ENCODE results near the gene PVRIG.
"Not testable (repeated sequence)": the region's sequence is repeated elsewhere in the genome, so short reads cannot be mapped to it uniquely, and the experiment has no call there.

Gene PVRIG

DNA sequence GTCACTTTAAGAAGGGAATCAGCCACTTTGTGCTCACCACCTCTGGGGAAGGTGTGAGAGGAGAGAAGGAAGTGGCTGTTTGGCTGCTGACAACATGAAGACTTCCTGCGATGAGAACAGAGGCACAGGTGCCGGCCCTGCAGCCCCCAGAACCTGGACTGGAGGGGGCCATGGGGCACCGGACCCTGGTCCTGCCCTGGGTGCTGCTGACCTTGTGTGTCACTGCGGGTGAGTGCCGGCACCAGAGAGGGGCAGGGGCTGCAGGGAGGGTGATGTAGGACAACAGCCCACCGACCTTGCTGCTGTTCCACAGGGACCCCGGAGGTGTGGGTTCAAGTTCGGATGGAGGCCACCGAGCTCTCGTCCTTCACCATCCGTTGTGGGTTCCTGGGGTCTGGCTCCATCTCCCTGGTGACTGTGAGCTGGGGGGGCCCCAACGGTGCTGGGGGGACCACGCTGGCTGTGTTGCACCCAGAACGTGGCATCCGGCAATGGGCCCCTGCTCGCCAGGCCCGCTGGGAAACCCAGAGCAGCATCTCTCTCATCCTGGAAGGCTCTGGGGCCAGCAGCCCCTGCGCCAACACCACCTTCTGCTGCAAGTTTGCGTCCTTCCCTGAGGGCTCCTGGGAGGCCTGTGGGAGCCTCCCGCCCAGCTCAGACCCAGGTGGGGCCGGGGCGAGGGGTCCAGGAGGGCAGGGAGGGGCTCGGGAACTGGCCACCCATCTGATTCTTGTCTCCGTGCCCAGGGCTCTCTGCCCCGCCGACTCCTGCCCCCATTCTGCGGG, at the start of gene PVRIG:
Gene PVRIG, plus strand, starts transcription at position 149 of the 785 bp plus-strand sequence. Its CDS starts 22 bp downstream, at position 171.
- not testable (repeated sequence) for DNase-seq (ENCODE audit: low spot score)

DNA sequence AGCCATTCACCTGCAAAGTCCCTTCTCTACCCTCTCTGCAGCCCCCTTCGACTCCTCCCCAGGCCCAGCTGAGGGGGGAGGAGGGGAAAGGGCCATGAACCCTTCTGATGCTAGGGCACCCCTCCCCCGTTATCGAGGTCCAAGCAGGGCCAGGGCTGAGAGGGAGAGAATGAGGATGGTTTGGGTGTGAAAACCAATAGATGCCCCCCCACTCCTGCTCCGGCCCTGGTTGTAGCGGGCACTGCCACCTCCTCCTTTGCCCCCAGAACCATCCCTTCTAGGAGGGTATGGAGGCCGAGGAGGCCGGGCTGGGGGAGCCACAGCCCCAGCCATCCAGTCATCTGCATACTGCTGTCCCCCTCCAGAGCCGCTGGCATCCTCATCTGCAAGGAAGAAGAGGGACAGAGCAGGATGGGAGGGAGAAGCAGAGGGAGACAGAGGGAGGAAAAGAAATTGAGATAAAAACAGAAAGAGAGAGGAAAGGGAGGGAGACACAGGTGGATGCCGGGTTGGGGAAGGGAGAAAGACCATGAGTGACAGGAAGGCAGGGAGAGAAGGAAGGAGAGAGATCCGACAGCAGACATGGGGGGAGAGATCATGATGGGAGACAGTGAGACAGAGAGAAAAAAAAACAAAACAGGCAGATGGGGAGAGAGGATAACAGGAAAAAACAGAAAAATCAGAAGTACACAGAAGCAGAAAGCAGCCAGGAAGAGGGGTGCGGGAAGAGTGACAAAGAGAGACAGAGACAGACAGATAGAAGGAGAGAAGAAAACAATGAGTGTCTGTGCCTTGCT, 49.5 kb upstream of the PVRIG start:
- no peak for DNase-seq (ENCODE audit: low spot score)

DNA sequence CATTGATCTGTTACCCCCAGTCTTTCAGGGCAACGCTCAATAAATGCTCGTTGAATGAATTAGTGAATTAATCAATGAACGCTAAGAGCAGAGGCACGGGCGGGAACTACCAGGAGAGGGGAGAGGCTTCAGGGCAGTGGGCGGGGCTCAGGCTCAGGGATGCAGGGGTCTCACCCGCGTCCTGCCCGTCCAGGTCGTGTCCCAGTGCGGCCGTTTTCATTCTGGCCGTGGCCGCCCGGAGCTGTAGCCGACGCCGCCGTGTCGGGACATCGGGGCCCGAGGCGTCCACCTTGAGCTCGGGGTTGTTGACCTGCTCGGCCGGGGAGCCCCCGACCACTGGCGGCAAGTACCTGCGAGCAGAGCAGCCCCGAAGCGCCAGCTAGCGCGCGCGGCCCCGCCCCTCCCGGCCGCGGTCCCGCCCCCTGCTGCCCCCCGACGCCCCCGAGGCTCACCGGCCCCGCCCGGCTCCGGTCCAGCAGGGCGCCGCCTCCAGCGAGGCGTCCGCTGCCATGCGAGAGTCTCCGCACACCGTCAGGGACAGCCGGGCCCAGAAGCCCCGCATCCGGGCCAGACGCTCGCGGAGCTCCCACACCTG, 48.6 kb upstream of the PVRIG start:
- no peak for DNase-seq (ENCODE audit: low spot score)

DNA sequence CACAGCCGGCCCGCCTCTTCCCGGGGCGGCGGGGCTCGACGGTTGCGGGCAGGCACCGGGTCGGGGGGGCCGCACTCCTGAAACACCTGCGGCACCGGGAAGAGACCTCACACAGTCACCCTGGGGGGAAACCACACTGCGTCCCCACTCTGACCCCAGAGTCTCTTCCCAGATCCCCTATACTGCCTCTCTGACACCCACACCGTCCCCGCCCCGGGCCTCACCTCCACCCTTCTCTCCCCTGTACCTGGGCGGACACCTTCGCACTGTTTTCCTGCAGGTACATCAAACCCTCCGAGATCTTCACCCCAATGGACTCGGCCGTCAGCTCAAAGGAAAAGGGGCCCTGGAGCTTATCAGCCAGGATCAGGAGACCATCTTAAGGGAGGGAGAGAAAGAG, 47.9 kb upstream of the PVRIG start:
- DNase-seq (ENCODE audit: low spot score) = no peak

DNA sequence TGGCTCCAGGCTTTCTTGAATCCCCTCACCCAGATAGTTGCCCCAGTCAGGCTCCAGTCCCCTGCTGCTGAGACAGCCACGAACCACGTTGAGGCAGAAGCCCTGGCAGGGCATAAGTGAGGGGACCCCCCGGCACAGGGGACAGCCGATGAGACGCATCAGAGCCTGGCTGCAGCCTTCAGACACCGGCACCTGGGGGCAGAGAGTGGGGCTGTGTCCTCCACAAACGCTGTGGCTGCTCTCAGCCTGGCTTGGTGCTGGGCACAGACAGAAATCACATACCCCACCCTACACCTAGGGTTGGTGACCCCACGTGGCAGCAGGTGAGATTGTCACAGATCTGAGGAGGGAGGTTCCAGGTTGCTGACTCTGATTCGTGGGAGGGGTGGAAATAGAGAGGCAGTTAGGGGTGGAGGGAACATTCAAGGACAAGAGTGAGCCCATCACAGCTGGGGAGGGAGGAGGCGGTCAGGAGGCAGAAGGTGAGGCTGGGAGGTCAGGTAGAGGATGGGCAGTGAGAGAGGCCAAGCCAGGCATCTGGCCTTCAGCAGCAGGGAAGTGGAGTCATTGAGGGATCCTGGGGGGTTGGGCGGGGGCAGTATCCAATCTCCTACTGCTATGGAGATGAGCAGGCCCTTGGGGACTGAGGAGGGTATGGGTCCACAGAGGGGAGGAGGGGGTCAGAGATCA, 45.8 kb upstream of the PVRIG start:
- DNase-seq (ENCODE audit: low spot score) = no peak

DNA sequence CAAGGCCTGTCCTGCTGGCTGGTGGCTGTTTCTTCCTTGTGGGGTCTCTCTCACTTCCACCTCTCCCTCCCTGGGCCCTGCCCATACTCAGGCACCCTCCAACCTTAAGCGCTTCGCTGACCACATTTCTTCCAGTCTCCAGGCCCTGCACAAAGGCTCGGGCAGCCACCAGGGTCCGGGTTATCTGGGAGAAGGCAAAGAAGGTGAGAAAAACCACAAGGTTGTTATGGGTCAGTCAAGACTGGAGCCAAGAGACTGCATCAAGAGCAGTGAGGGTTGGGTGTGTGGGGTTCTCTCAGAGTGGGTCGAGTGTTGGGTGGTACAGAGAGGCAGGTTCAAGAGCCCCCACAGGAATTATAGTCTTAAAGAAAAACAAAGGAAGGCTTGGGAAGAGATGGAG, 45.2 kb upstream of the PVRIG start:
- no peak for DNase-seq (ENCODE audit: low spot score)

DNA sequence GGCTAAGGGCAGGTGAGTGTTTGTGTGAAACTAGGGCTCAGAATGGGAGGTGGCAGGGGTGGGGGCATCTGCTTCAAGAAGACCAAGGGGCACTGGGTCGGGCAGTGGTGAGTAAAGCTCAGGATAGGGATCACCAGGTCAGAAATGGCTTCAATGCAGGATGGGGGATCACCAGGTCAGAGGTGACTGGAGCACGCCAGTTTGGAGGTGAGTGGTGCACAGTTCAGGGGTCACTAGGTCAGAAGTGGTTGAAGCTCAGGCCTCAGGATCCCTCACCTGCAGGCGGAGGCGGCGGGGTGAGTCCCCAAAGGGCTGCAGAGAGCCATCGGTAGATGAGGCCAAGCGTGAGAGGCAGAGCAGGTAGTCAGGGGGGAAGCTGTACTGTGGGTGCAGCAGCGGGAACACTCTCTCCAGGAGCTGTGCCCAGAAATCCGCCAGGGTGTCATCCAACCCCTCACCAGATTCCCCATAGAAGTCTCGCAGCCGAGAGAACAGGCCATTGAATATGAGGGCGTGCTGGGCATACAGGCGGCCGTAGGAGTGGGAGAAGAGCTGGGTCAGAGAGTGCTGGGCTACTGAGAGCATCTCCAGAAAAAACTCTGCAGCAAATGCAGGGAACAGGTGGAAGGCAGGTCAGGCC, 44.3 kb upstream of the PVRIG start:
- DNase-seq (ENCODE audit: low spot score) = no peak

DNA sequence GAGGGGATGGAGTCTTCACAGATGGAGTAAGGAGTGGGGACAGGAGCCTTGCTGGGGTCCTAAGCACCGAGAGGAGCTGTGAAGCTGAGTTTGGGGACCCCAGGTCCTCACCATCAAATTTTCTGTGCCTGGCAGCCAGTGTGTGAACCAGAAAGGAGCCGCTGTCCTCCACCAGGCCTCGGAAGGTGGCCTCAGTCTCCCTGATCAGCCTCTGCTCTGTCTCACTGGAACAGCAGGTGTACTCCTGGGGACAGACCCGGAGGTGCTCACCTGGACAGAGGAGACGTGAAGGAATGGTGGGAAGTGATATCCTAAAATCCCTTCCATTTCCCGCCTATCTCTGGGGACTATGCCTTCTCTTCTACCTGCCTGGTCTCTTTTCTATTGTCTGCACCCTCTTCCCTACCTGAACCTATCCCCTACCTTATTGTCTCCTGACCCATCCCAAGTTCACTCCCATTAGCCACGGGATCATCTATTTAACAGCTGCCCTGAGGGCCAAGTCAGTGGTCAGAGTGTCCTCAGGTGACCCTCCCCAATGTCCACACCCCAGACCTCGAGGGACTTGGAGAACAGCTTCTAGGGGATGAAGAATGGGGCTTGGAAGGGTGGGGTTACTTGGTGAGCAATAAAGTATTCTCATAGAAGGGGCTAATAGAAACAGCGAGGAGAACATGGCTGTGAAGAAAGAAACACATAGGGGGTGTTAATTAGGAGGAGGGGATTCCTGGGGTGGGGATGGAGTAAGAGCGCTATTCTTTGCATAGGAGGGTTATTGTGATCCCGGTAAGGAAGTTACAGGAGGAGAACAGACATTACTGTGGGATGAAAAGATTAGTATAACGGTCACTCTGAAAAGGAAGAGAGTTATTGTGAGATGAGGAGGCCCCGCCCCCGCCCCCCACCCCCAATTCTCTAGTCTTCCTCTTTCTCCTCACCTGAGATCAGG, 43.4 kb upstream of the PVRIG start:
- no peak for DNase-seq (ENCODE audit: low spot score)

DNA sequence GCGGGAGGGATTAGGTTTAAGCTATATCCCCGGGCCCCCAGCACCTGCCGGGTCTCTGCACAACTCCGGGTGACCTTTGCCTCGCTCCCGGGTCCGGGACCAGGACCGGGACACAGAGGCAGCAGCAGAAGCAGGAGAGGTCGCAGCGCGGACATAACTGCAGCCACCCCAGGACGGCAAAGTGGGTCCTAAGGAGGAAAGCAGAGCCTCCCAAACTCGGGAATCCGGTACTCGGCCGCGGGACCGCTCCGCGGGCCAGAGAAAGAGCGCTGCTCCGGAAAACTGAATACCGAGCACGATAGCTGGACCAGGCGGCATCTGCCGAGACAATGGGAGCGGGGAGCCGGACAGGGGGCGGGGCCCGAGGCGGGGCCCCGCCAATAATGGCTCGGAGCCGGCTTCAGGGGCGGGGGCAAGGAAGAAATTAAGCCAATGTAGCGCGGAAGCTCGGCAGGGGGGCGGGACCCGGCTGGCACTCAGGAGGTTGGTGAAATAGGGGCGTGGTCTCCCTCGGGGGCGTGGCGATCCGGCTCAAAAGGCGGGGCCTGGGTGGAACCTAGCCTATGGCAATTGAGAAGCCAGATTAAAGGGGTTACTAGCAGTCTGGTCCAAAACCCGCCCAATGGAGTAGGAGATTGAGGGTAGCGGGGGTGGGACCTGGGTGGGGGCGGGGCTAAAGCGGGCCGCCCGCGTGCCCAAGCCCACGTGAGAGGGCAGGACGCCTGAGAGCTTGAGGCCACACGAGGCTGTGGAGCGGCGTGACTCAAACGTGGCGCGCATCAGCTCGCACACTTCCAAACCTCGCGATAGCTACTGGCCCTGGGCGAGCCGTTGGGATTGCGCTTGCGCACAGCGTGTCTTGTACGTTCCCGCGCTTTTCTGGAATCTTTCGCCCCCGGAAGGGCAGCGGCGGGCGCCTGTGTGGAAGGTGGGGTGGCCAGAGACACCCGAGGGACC, 42.4 kb upstream of the PVRIG start, which contains the start of the genes GPC2 and STAG3:
Gene GPC2, minus strand, starts transcription at position 337 of the 957 bp plus-strand sequence. Its CDS starts 182 bp downstream, at position 155.
Gene STAG3, plus strand, starts transcription at position 874 of the 957 bp plus-strand sequence. CDS start 2,639 bp downstream, outside the sequence.
- DNase-seq (ENCODE audit: low spot score) = peak; percentile 88

DNA sequence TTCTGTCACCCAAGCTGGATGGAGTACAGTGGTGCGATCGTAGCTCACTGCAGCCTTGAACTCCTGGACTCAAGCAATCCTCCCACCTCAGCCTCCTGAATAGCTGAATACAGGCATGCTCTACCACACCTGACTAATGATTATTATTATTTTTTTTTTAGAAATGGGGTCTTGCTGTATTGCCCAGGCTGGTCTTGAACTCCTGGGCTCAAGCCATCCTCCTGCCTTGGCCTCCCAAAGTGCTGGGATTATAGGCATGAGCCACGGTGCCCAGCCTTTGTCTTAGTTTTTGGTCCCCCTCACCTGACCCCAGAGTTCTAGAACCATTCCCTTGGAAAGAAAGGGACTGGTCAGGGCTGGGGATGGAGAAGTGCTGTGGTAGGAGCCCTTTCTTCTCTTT, 39.7 kb upstream of the PVRIG start:
- not testable (repeated sequence) for DNase-seq (ENCODE audit: low spot score)

DNA sequence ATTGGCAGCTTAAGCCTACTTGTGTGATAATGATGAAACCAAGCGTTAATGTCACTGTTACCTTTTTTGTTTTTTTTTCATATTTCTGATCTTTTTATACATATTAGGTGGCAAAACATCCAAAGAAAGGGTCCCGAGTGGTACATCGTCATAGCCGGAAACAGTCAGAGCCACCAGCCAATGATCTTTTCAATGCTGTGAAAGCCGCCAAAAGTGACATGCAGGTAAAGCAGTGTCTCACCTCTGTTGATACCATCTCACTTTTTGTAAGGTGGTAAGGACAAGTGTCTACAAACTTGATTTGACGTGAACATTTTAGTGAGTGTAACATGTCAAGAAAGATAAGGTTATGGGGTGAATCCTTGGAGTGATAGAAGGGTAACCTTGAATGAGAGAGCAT, 37.1 kb upstream of the PVRIG start:
- not testable (repeated sequence) for DNase-seq (ENCODE audit: low spot score)

DNA sequence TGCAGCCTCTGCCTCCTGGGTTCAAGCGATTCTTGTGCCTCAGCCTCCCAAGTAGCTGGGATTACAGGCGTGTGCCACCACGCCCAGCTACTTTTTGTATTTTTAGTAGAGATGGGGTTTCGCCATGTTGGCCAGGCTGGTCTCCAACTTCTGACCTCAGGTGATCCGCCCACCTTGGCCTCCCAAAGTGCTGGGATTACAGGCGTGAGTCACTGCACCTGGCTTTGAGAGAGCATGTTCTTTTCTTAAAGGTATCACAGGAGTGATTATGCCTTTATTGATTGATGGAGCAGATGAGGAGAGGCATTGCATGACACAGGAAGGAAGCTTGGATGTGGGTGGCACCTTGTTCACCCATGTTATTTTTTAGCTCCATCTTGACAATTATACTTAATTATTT, 36.7 kb upstream of the PVRIG start:
- not testable (repeated sequence) for DNase-seq (ENCODE audit: low spot score)

DNA sequence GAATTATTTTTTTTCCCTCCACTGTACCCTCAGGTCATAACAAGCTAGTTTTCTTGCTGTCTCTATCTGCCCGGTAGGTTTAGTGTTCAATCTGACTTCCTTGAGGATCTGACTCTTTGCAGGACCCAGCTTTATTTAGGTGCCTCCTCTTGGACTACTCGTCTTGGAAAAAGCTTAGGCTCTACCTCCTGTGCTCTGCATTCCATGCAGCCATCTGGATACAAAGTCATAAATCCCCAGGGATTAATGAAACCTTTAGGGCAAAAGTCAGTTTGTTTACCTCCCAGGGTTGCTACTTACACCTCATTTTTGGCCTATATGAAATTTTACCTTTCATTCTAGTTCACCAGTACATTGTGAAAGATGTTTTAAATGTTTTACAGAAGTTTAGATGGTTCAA, 34.0 kb upstream of the PVRIG start:
- no peak for DNase-seq (ENCODE audit: low spot score)

DNA sequence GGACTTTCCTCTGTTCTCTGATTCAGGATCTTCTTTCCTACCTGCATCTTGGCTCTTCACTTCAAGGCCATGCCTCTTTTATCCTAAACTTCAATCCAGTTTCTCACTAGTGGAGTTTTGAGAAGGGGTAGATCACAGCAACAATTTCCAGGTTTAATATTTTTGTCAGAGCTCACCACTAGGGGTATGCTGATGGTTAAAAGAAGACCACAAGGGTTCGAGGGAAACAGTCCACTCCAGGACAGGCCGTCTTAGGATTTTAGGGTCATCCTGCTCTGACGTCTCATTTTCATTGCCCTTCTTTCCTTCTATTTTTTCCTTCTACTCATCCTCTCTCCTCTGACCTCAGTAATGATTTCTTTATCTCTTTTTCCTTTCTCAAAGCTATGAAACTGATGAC, 30.7 kb upstream of the PVRIG start:
- DNase-seq (ENCODE audit: low spot score) = no peak

DNA sequence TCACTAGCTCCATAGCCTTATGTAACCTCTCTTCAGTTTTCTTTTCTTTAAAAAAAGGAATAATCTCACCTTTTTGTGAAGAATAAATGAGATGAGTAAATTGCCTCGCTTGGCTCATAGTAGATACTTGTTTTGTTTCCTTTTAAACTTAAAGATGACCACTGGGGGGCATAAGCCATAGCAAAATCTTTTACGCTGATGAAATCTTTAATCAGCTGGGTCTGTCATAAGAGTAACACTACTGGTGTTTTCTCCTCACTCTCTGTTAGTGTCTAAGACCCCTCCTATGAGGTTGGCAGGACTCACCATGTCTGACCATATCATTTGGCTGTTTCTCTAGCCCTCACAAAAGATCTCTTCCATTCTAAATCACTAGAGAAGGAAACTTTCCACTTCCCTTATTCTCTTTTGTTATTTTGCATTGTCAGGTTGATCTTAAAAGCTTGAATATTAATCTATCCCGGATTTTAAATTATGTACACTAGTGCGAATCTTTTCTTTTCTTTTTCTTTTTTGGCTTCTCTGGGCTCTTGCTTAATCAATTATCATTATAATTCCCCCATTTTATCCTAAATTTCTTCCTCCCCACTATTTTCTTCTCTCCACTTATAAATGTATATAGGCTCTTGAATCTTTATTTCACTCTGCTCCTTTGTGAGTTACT, 29.6 kb upstream of the PVRIG start:
- DNase-seq (ENCODE audit: low spot score) = no peak

DNA sequence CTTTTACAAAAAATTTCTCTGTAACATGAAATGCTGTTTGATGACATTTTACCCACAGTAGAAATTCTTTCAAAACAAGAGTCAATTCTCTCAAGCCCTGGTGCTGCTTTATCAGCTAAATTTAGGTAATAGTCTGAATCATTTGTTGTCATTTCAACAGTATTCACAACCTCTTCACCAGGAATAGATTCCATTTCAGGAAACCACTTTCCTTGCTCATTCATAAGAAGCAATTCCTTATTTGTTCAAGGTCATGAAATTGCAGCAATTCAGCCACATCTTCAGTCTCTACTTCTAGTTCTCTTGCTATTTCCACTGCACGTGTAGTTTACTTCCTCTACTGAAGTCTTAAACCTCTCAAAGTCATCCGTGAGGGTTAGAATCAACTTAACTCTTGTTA, 28.0 kb upstream of the PVRIG start:
- no peak for DNase-seq (ENCODE audit: low spot score)

DNA sequence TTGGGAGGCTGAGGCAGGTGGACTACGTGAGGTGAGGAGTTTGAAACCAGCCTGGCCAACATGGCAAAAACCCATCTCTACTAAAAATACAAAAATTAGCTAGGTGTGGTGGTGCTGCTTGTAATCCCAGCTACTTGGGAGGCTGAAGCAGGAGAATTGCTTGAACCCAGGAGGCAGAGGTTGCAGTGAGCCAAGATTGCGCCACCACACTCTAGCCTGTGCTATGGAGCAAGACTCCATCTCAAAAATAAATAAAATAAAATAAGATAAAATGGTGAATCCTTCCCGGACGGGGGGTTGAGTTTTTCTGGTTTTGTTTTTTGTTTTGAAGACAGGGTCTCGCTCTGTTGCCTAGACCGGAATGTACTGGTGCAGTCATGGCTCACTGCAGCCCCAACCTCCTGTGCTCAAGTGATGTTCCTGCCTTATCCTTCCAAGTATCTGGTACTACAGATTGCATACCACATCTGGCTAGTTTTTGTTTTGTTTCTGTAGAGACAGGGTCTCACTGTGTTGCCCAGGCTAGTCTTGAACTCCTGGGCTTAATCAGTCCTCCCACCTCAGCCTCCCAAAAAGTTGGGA, 27.4 kb upstream of the PVRIG start:
- DNase-seq (ENCODE audit: low spot score) = not testable (repeated sequence)

DNA sequence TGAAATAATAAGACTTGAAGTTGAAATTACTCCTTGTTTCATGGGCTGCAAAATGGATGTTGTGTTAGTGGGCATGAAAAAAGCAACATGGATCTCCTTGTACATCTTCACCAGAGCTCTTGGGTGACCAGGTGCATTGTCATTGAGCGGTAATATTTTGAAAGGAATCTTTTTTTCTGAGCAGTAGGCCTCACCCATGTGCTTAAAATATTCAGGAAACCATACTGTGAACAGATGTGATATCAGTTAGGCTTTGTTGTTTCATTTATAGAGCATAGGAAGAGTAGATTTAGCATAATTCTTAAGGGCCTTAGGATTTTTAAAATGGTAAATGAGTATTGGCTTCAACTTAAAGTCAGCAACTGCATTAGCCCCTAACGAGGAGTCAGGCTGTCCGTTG, 26.8 kb upstream of the PVRIG start:
- no peak for DNase-seq (ENCODE audit: low spot score)

Data from putamen (tissue), 1 donor.